ENCODE measurements around the gene PNPLA2. TPM values are rescaled to one million over a fixed set of nuclear protein-coding genes. Genes with fewer than 3 reads are reported as not detected.

PNPLA2 gene
- total RNA-seq, 1 experiment from 2014 or later, result 93.6 TPM

DNA sequence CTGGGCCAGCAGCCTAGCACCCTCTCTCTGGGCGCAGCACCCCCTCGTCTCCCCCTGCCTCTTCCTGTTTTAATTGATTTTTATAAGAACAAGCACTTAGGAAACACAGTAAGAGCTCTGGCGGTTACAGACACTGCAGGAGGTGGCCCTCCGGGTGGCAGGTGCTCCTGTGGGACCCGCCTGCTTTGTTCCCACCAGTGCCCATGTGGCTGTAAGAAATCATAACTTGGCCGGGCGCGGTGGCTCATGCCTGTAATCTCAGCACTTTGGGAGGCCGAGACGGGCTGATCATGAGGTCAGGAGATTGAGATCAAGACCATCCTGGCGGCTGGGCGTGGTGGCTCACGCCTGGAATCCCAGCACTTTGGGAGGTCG, 42.4 kb downstream of the PNPLA2 start:
- Mint-ChIP-seq H3K9me3 (ENCODE audit: unreplicated experiment) (no peaks in the 10 kb centered on the region), H3K27me3 (ENCODE audit: insufficient read depth, unreplicated experiment) (no peaks in the 10 kb centered on the region), H3K4me1 (ENCODE audit: low read depth, unreplicated experiment) (no peaks in the 10 kb centered on the region), H3K4me3 (ENCODE audit: unreplicated experiment) (no peak overlapping the region), H3K36me3 (ENCODE audit: insufficient read depth, unreplicated experiment) (peaks cover 76% of the 10 kb centered on the region), H3K27ac (ENCODE audit: unreplicated experiment) (peak overlapping the region; percentile 54)
- no peaks in the 10 kb centered on the region for H3K4me1 ChIP-seq
- DNase-seq, result no peak
- H3K36me3 ChIP-seq (ENCODE audit: control insufficient read depth, insufficient read depth, low read length), result no peaks in the 10 kb centered on the region; the same call in 1 of the 2 replicates
- no peaks in the 10 kb centered on the region for H3K9me3 ChIP-seq
- TF ChIP-seq, protein P1, sequence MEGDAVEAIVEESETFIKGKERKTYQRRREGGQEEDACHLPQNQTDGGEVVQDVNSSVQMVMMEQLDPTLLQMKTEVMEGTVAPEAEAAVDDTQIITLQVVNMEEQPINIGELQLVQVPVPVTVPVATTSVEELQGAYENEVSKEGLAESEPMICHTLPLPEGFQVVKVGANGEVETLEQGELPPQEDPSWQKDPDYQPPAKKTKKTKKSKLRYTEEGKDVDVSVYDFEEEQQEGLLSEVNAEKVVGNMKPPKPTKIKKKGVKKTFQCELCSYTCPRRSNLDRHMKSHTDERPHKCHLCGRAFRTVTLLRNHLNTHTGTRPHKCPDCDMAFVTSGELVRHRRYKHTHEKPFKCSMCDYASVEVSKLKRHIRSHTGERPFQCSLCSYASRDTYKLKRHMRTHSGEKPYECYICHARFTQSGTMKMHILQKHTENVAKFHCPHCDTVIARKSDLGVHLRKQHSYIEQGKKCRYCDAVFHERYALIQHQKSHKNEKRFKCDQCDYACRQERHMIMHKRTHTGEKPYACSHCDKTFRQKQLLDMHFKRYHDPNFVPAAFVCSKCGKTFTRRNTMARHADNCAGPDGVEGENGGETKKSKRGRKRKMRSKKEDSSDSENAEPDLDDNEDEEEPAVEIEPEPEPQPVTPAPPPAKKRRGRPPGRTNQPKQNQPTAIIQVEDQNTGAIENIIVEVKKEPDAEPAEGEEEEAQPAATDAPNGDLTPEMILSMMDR (IDR thresholded peaks at IDR 0.05; ENCODE audit: insufficient read depth in 1 of 2, low read depth in 1 of 2, low read length in 1 of 2, severe bottlenecking in 1 of 2, unreplicated experiment in 1 of 2), result no peak
- BruUV-seq (replicated peaks), result no TSS peak
- H3K4me3 ChIP-seq (ENCODE audit: low read depth, low read length), result no peak overlapping the region
- no peaks in the 10 kb centered on the region for H3K27me3 ChIP-seq (replicated peaks; ENCODE audit: control insufficient read depth, insufficient read depth, low read length)
- intact Hi-C loops (cut with micrococcal nuclease; ENCODE audit: unreplicated experiment), result no loop called here
- POLR2A ChIA-PET, result interaction anchor here (0.6 kb wide), 1 partner anchor 911 kb away, joined by 3 read pairs; no protein-coding TSS in a partner anchor
- CTCF ChIA-PET, result no interaction called here

DNA sequence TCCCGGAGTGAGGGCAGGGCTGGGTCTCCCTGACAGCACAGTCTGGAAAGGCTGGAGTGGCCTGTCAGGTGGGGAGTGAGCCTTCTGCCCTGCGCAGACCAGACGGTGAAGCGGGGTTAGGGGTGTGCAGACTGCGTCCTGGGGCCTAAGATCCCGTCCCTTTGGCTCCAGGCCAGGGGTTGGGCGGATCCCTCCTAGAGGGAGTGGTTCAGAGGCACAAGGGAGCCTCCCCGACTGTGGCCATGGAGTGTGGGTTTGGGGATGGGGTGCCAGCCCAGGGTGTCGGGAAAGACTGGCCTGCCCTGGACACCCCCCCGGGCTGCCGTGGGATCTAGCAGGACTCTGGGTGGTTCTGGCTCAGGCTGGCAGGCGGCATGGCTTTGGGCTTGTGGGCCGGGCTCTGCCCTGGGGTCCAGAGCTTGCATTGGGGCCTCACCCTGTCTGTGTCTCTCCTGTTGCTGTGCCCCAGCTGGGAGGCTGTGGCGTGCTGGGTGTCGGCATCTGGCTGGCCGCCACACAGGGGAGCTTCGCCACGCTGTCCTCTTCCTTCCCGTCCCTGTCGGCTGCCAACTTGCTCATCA, 43.5 kb downstream of the PNPLA2 start:
- H3K36me3 Mint-ChIP-seq (ENCODE audit: insufficient read depth, unreplicated experiment), result peaks cover 76% of the 10 kb centered on the region
- H3K4me1 ChIP-seq, result no peaks in the 10 kb centered on the region
- ChIA-PET POLR2A (no interaction called here), CTCF (no interaction called here)
- DNase-seq, result no peak
- H3K27me3 ChIP-seq (replicated peaks; ENCODE audit: control insufficient read depth, insufficient read depth, low read length), result no peaks in the 10 kb centered on the region
- H3K4me1 Mint-ChIP-seq (ENCODE audit: low read depth, unreplicated experiment), result no peaks in the 10 kb centered on the region
- H3K4me3 Mint-ChIP-seq (ENCODE audit: unreplicated experiment), result no peak overlapping the region
- H3K27ac Mint-ChIP-seq (ENCODE audit: unreplicated experiment), result peak overlapping the region; percentile 54
- intact Hi-C loops (cut with micrococcal nuclease; ENCODE audit: unreplicated experiment), result no loop called here
- H3K9me3 Mint-ChIP-seq (ENCODE audit: unreplicated experiment), result no peaks in the 10 kb centered on the region
- no peaks in the 10 kb centered on the region for H3K9me3 ChIP-seq
- TF ChIP-seq, protein P1 (IDR thresholded peaks at IDR 0.05; ENCODE audit: insufficient read depth in 1 of 2, low read depth in 1 of 2, low read length in 1 of 2, severe bottlenecking in 1 of 2, unreplicated experiment in 1 of 2), result no peak
- BruUV-seq (replicated peaks), result no TSS peak
- no peaks in the 10 kb centered on the region; the same call in 1 of the 2 replicates for H3K36me3 ChIP-seq (ENCODE audit: control insufficient read depth, insufficient read depth, low read length)
- H3K27me3 Mint-ChIP-seq (ENCODE audit: insufficient read depth, unreplicated experiment), result no peaks in the 10 kb centered on the region
- H3K4me3 ChIP-seq (ENCODE audit: low read depth, low read length), result no peak overlapping the region

DNA sequence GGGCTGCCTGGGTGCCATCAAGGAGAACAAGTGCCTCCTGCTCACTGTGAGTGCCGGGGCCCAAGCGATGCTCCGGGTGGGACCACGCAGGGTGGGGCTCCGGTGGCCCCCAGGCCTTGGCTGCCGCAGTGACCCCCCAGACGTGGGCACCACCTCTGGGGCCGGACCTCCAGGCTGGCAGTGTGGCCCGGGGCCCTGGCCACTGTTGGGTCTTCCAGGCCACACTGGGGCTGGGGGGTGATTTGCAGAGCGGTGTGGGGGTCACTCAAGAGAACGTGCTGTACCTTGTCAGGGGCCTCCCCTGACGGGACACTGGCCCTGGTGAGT, 43.9 kb downstream of the PNPLA2 start:
- BruUV-seq (replicated peaks), result no TSS peak
- Histone ChIP-seq H3K27me3 (replicated peaks; ENCODE audit: control insufficient read depth, insufficient read depth, low read length) (no peaks in the 10 kb centered on the region), H3K9me3 (no peaks in the 10 kb centered on the region), H3K4me3 (ENCODE audit: low read depth, low read length) (no peak overlapping the region), H3K36me3 (ENCODE audit: control insufficient read depth, insufficient read depth, low read length) (no peaks in the 10 kb centered on the region; the same call in 1 of the 2 replicates), H3K4me1 (no peaks in the 10 kb centered on the region)
- Mint-ChIP-seq H3K9me3 (ENCODE audit: unreplicated experiment) (no peaks in the 10 kb centered on the region), H3K4me3 (ENCODE audit: unreplicated experiment) (no peak overlapping the region), H3K27ac (ENCODE audit: unreplicated experiment) (no peak overlapping the region), H3K36me3 (ENCODE audit: insufficient read depth, unreplicated experiment) (peaks cover 80% of the 10 kb centered on the region), H3K27me3 (ENCODE audit: insufficient read depth, unreplicated experiment) (no peaks in the 10 kb centered on the region), H3K4me1 (ENCODE audit: low read depth, unreplicated experiment) (no peaks in the 10 kb centered on the region)
- no peak for DNase-seq
- ChIA-PET CTCF (no interaction called here), POLR2A (no interaction called here)
- intact Hi-C loops (cut with micrococcal nuclease; ENCODE audit: unreplicated experiment), result no loop called here
- TF ChIP-seq, protein P1 (IDR thresholded peaks at IDR 0.05; ENCODE audit: insufficient read depth in 1 of 2, low read depth in 1 of 2, low read length in 1 of 2, severe bottlenecking in 1 of 2, unreplicated experiment in 1 of 2), result no peak
